WTC11 (cell line): ENCODE results near the gene ZKSCAN1. TPM values are rescaled to one million over a fixed set of nuclear protein-coding genes. Genes with fewer than 3 reads are reported as not detected.
A peak's percentile ranks its signal among the peaks of the same experiment; 100 is the strongest.

Experiments
- ATAC-seq: fragments of 200-7000 bp; cut with Tn5 transposase; 2 replicates; pipeline ENCODE4 v1.10.0; 2021; ENCODE audit warnings: mild to moderate bottlenecking, moderate library complexity
- CTCF ChIA-PET: fragments of 300-600 bp; sonication (Branson Sonifier 250); formaldehyde crosslinking; loops from one replicate; lab custom pipeline; 2021; ENCODE audit warnings: antibody characterized with exemption; lab: Charles Lee
- POLR2A ChIA-PET: fragments of 350-600 bp; sonication (Branson Sonifier 250); formaldehyde crosslinking; loops from one replicate; lab custom pipeline; 2021; ENCODE audit warnings: antibody characterized with exemption; lab: Charles Lee
- DNase-seq: peaks from one replicate; pipeline ENCODE4 v3.0.0; 2021; ENCODE audit warnings: low spot score
- H3K27ac Mint-ChIP-seq: 2 replicates; pipeline ENCODE4 v1.8.0; 2021; ENCODE audit warnings: mixed read lengths
- H3K27me3 Mint-ChIP-seq: 2 replicates; pipeline ENCODE4 v1.8.0; 2021; ENCODE audit warnings: low read depth, mild to moderate bottlenecking, moderate library complexity, mixed read lengths
- H3K36me3 Mint-ChIP-seq: 2 replicates; pipeline ENCODE4 v1.8.0; 2021; ENCODE audit warnings: mixed read lengths
- H3K4me1 Mint-ChIP-seq: 2 replicates; pipeline ENCODE4 v1.8.0; 2022; ENCODE audit warnings: mixed read lengths
- H3K4me3 Mint-ChIP-seq: 2 replicates; pipeline ENCODE4 v1.8.0; 2021; ENCODE audit warnings: mild to moderate bottlenecking, moderate library complexity, mixed read lengths
- H3K9me3 Mint-ChIP-seq: 2 replicates; pipeline ENCODE4 v1.8.0; 2021; ENCODE audit warnings: mixed read lengths
- AR ChIP-seq: fragments of 250-450 bp; sonication (Bioruptor Pico); IDR thresholded peaks from 2 replicates; pipeline ENCODE4 v1.9.0; 2021; ENCODE audit warnings: mild to moderate bottlenecking
- CDX4 ChIP-seq: fragments of 250-450 bp; sonication (Bioruptor Pico); IDR thresholded peaks from 2 replicates; pipeline ENCODE4 v1.9.0; 2021; ENCODE audit warnings: moderate library complexity, mild to moderate bottlenecking, inconsistent platforms, borderline replicate concordance
- E2F5 ChIP-seq: sonication (generic); formaldehyde crosslinking; IDR thresholded peaks from 2 replicates; pipeline ENCODE4 v1.8.1; 2022; ENCODE audit warnings: mild to moderate bottlenecking, moderate library complexity, missing genetic modification reagents
- ESRRA ChIP-seq: sonication (generic); formaldehyde crosslinking; IDR thresholded peaks from 2 replicates; pipeline ENCODE4 v1.8.1; 2022; ENCODE audit warnings: mild to moderate bottlenecking, missing genetic modification reagents, borderline replicate concordance
- FOXJ3 ChIP-seq: sonication (generic); formaldehyde crosslinking; IDR thresholded peaks from 2 replicates; pipeline ENCODE4 v1.9.0; 2021; ENCODE audit warnings: missing genetic modification reagents, mild to moderate bottlenecking, borderline replicate concordance
- FOXP4 ChIP-seq: sonication (generic); formaldehyde crosslinking; IDR thresholded peaks from 2 replicates; pipeline ENCODE4 v1.8.0; 2022; ENCODE audit warnings: mild to moderate bottlenecking, missing genetic modification reagents
- GABPB1 ChIP-seq: sonication (generic); formaldehyde crosslinking; IDR thresholded peaks from 2 replicates; pipeline ENCODE4 v1.8.1; 2023; ENCODE audit warnings: mild to moderate bottlenecking, missing genetic modification reagents
- GRHL2 ChIP-seq: fragments of 250-450 bp; sonication (Bioruptor Pico); IDR thresholded peaks from 2 replicates; pipeline ENCODE4 v1.8.0; 2022; ENCODE audit warnings: mild to moderate bottlenecking, moderate library complexity; ENCODE audit not compliant: insufficient replicate concordance, severe bottlenecking
- GTF2I ChIP-seq: fragments of 250-450 bp; sonication (Bioruptor Pico); conservative IDR thresholded peaks from 2 replicates; pipeline ENCODE4 v1.4.0; 2021; ENCODE audit warnings: mild to moderate bottlenecking
- IRF1 ChIP-seq: sonication (generic); formaldehyde crosslinking; IDR thresholded peaks from 2 replicates; pipeline ENCODE4 v1.8.0; 2023; ENCODE audit warnings: missing genetic modification reagents
- IRF2 ChIP-seq: sonication (generic); formaldehyde crosslinking; IDR thresholded peaks from 2 replicates; pipeline ENCODE4 v1.8.0; 2022; ENCODE audit warnings: low read depth, missing genetic modification reagents, borderline replicate concordance
- MAX ChIP-seq: sonication (generic); formaldehyde crosslinking; IDR thresholded peaks from 2 replicates; pipeline ENCODE4 v1.8.0; 2022; ENCODE audit warnings: mild to moderate bottlenecking, missing genetic modification reagents
- RORB ChIP-seq: fragments of 250-450 bp; sonication (Bioruptor Pico); IDR thresholded peaks from 2 replicates; pipeline ENCODE4 v1.9.0; 2021; ENCODE audit warnings: mild to moderate bottlenecking
- SOX15 ChIP-seq: fragments of 250-450 bp; sonication (Bioruptor Pico); IDR thresholded peaks from 2 replicates; pipeline ENCODE4 v1.9.0; 2021; ENCODE audit warnings: mild to moderate bottlenecking
- SP1 ChIP-seq: sonication (generic); formaldehyde crosslinking; conservative IDR thresholded peaks from 2 replicates; pipeline ENCODE4 v1.8.1; 2022; ENCODE audit warnings: missing genetic modification reagents
- USF2 ChIP-seq: sonication (generic); formaldehyde crosslinking; IDR thresholded peaks from 2 replicates; pipeline ENCODE4 v1.8.1; 2023; ENCODE audit warnings: mild to moderate bottlenecking, missing genetic modification reagents, moderate library complexity
- ZNF121 ChIP-seq: sonication (generic); formaldehyde crosslinking; IDR thresholded peaks from 2 replicates; pipeline ENCODE4 v1.8.0; 2023; ENCODE audit warnings: missing genetic modification reagents
- ZNF138 ChIP-seq: sonication (generic); formaldehyde crosslinking; conservative IDR thresholded peaks from 2 replicates; pipeline ENCODE4 v1.8.1; 2022; ENCODE audit warnings: mild to moderate bottlenecking, moderate library complexity, missing genetic modification reagents
- ZNF281 ChIP-seq: sonication (generic); formaldehyde crosslinking; IDR thresholded peaks from 2 replicates; pipeline ENCODE4 v1.8.0; 2023; ENCODE audit warnings: mild to moderate bottlenecking, missing genetic modification reagents
- ZNF671 ChIP-seq: fragments of 250-450 bp; sonication (Bioruptor Pico); IDR thresholded peaks from 2 replicates; pipeline ENCODE4 v1.8.0; 2021; ENCODE audit warnings: mild to moderate bottlenecking
- total RNA-seq: library from RNA; stranded (reverse); gene quantifications from 3 replicates; pipeline ENCODE4 v1.2.3, GENCODE V29; 2021

The ZKSCAN1 gene
- total RNA-seq, 1 experiment from 2014 or later, result 46.6 TPM

- Mint-ChIP-seq H3K36me3 (no peaks in the 10 kb centered on the region), H3K9me3 (0 out of 2 replicates have a peak, but pooled peaks cover 3% of the 10 kb centered on the region), H3K4me3 (peak overlapping the region; percentile 60), H3K27me3 (peaks cover 3% of the 10 kb centered on the region; the same call in 1 of the 2 replicates), H3K27ac (peak overlapping the region; percentile 87), H3K4me1 (peaks cover 8% of the 10 kb centered on the region)
- DNase-seq, result peak; percentile 66
- peak; percentile 87 for ATAC-seq
- ChIA-PET POLR2A (interaction anchor here (0.6 to 0.8 kb wide), 2 partner anchors 52 to 366 kb away, joined by 3 read pairs; partner anchors contain the start of gene ZSCAN21), CTCF (interaction anchor here (1.2 to 1.7 kb wide), 2 partner anchors 18 to 84 kb away, joined by 4 to 6 read pairs; no protein-coding TSS in a partner anchor)
- TF ChIP-seq MAX (CRISPR knock-in tag) (peak; percentile 70; the same call in 1 of the 2 replicates), GABPB1 (CRISPR knock-in tag) (peak; percentile 84), FOXP4 (CRISPR knock-in tag) (0 out of 2 replicates have a peak, but pooled peaks have one; percentile 37), GTF2I (CRISPR knock-in tag) (0 out of 2 replicates have a peak, but pooled peaks have one; percentile 34), USF2 (no peak), ZNF121 (no peak), ZNF671 (CRISPR knock-in tag) (no peak), IRF2 (no peak), IRF1 (CRISPR knock-in tag) (0 out of 2 replicates have a peak, but pooled peaks have one; percentile 21), AR (CRISPR knock-in tag) (no peak)
Measured at GRCh38 chr7:99997545-99998137, 17.8 kb upstream of the ZKSCAN1 start.

GRCh38 chr7:100000239-100000638 is 15.2 kb upstream of the ZKSCAN1 start:
- CTCF ChIA-PET, result interaction anchor here (1.2 to 1.5 kb wide), 2 partner anchors 9 to 10 kb away, joined by 3 to 4 read pairs; no protein-coding TSS in a partner anchor
- peaks cover 3% of the 10 kb centered on the region; the same call in 1 of the 2 replicates for H3K27me3 Mint-ChIP-seq
- no peak for TF ChIP-seq SOX15 (CRISPR knock-in tag)
- no peak for TF ChIP-seq ZNF138 (CRISPR knock-in tag)
- TF ChIP-seq E2F5 (CRISPR knock-in tag), result no peak
- TF ChIP-seq ESRRA, result no peak
- no peak for TF ChIP-seq USF2
- TF ChIP-seq RORB (CRISPR knock-in tag), result no peak
- TF ChIP-seq CDX4 (CRISPR knock-in tag), result no peak
- no peak for TF ChIP-seq GRHL2 (CRISPR knock-in tag)
- no peak for TF ChIP-seq ZNF281 (CRISPR knock-in tag)
- TF ChIP-seq FOXJ3, result no peak
- TF ChIP-seq SP1 (CRISPR knock-in tag), result no peak
- TF ChIP-seq GABPB1 (CRISPR knock-in tag), result no peak

More at GRCh38 chr7:100000239-100000638, 15.2 kb upstream of the ZKSCAN1 start:
- Mint-ChIP-seq H3K4me1 (peaks cover 18% of the 10 kb centered on the region), H3K36me3 (no peaks in the 10 kb centered on the region), H3K27ac (no peak overlapping the region), H3K4me3 (no peak overlapping the region), H3K9me3 (0 out of 2 replicates have a peak, but pooled peaks cover 3% of the 10 kb centered on the region)
- POLR2A ChIA-PET, result no interaction called here
- ATAC-seq (no peak), DNase-seq (no peak)
